Skeletal muscle tissue (tissue), 4 donors: Measurements from ENCODE around the gene C6orf118. TPM values are rescaled to one million over a fixed set of nuclear protein-coding genes. Genes with fewer than 3 reads are reported as not detected.
A peak's percentile ranks its signal among the peaks of the same experiment; 100 is the strongest.

Experiments used
- H3K27ac ChIP-seq: one replicate; pipeline ENCODE4 v1.7.0; 2013; ENCODE audit warnings: mild to moderate bottlenecking, low read depth, low read length, inconsistent platforms
- H3K27me3 ChIP-seq, 3 donors: one replicate each; pipeline ENCODE4 v1.7.0; 2013; ENCODE audit warnings: low read length in 3 of 3; ENCODE audit not compliant: control insufficient read depth in 3 of 3, insufficient read depth in 3 of 3
- H3K36me3 ChIP-seq, 3 donors: one replicate each; pipeline ENCODE4 v1.7.0; 2013; ENCODE audit warnings: low read length in 3 of 3; ENCODE audit not compliant: control insufficient read depth in 3 of 3, insufficient read depth in 3 of 3
- H3K4me1 ChIP-seq, 3 donors: one replicate each; pipeline ENCODE4 v1.7.0; 2013; ENCODE audit warnings: low read length in 3 of 3, mild to moderate bottlenecking in 3 of 3; ENCODE audit not compliant: control insufficient read depth in 3 of 3, insufficient read depth in 3 of 3
- H3K4me3 ChIP-seq, 3 donors: one replicate each; pipeline ENCODE4 v1.7.0; 2013; ENCODE audit warnings: low read length in 3 of 3
- H3K9ac ChIP-seq, 3 donors: one replicate each; pipeline ENCODE4 v1.7.0; 2013; ENCODE audit warnings: low read length in 3 of 3, mild to moderate bottlenecking in 3 of 3, moderate library complexity in 2 of 3, low read depth in 1 of 3
- H3K9me3 ChIP-seq, 3 donors: one replicate each; pipeline ENCODE4 v1.7.0; 2013; ENCODE audit warnings: low read length in 3 of 3; ENCODE audit not compliant: control insufficient read depth in 3 of 3
- total RNA-seq: library from RNA; depleted of rRNA; stranded (reverse); fragments of >200 nt; gene quantifications from one replicate; pipeline ENCODE4 v1.2.3, GENCODE V29; 2014
- donor health status: Osteomylitis.

Gene C6orf118
- not detected for total RNA-seq

- no peak within 1 kb of the TSS for H3K27ac ChIP-seq
Measured at GRCh38 chr6:165308926-165309731, at the start of gene C6orf118. TSS of gene C6orf118 (minus strand) at chr6:165309605. CDS start at chr6:165309586, 19 bp downstream.

GRCh38 chr6:165345700-165346099 lies 36.3 kb upstream of the C6orf118 start:
- Histone ChIP-seq H3K36me3 (no peaks in the 10 kb centered on the region), H3K27ac (no peak overlapping the region), H3K9ac (no peak overlapping the region), H3K9me3 (no peaks in the 10 kb centered on the region), H3K27me3 (no peaks in the 10 kb centered on the region), H3K4me1 (no peaks in the 10 kb centered on the region), H3K4me3 (no peak overlapping the region)

More at GRCh38 chr6:165308926-165309731, at the start of gene C6orf118:
- H3K4me1 ChIP-seq, result peaks cover 2 to 7% (median 5%) of the 10 kb centered on the region in 3 donors
- H3K9ac ChIP-seq, result peak within 1 kb of the TSS; percentile 38 to 40 (median 40)
- peaks cover 0 to 3% (median 0%) of the 10 kb centered on the region in 3 donors for H3K27me3 ChIP-seq
- H3K4me3 ChIP-seq, result peak within 1 kb of the TSS; percentile 59 to 72 (median 68)
- H3K9me3 ChIP-seq, result no peaks in the 10 kb centered on the region
- no peaks in the 10 kb centered on the region for H3K36me3 ChIP-seq

DNA sequence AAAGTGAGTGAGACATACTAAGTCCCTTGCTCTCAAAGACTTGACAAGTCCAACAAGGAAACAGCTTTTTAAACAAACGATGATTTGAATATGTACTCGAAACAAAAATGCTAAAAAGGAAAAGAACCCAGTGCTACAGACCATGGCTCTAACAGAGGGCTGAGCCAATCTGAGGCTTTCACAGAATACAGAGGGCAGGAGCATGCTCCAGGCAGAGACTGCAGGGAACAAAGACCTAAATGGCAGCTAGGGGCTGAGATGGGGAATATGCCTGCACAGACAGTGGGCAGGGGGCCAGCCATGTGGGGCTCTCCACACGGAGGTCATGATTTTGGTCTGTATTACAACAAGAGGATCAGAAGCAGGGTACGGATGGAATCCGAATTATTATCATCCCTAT lies 31.1 kb upstream of the C6orf118 start:
- H3K4me1 ChIP-seq, result no peaks in the 10 kb centered on the region
- no peak overlapping the region for H3K27ac ChIP-seq
- H3K4me3 ChIP-seq, result no peak overlapping the region
- no peaks in the 10 kb centered on the region for H3K9me3 ChIP-seq
- H3K27me3 ChIP-seq, result no peaks in the 10 kb centered on the region
- H3K9ac ChIP-seq, result no peak overlapping the region
- no peaks in the 10 kb centered on the region for H3K36me3 ChIP-seq

DNA sequence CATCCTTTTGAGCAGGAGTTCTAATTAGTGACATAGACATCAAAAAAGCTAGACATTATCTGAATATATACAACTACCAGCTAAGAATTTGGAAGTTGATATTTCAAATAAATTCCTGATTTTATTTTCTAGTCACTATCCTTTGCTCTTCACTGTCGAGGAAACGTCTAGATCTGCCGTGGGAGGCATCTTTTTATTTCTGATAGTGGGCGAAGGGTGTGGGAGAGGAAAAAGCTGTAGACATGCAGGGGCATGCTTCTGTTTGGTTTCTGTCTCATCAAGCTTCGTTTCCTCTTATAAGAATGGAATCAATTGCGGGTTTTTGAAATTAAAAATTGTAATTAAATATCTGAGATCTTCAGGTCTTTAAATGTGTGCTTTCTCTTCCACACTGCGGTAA lies 16.2 kb upstream of the C6orf118 start:
- peaks cover 2 to 7% (median 3%) of the 10 kb centered on the region in 3 donors for H3K9me3 ChIP-seq
- no peaks in the 10 kb centered on the region for H3K36me3 ChIP-seq
- no peaks in the 10 kb centered on the region for H3K27me3 ChIP-seq
- no peaks in the 10 kb centered on the region for H3K4me1 ChIP-seq
- no peak overlapping the region for H3K27ac ChIP-seq
- no peak overlapping the region for H3K4me3 ChIP-seq
- H3K9ac ChIP-seq, result no peak overlapping the region

DNA sequence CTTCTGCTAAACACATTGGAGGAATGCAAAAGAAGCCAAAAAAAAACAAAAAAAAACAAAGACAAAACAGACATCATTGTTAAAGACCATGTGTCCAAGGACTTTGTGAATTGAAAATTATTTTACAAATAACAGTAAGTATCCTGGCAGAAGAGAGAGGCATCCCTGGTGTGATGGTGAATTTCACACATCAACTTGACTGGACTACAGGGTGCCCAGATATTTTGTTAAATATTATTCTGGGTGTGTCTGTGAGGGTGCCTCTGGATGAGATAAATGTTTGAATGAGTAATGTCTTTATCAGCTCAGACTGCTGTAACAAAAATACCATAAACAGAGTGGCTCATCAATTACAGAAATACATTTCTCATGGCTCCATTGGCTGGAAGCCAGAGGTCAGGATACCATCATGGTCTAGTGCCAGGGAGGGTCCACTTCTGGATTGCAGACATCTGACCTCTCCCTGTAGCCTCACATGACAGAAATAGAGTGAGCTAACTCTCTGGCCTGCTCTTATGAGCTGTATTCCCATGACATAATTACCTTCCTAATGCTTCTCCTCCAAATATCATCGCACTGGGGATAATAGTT lies 12.2 kb upstream of the C6orf118 start:
- H3K36me3 ChIP-seq, result no peaks in the 10 kb centered on the region
- H3K9me3 ChIP-seq, result peaks cover 2 to 7% (median 3%) of the 10 kb centered on the region in 3 donors
- no peak overlapping the region for H3K4me3 ChIP-seq
- no peaks in the 10 kb centered on the region for H3K4me1 ChIP-seq
- no peak overlapping the region for H3K27ac ChIP-seq
- H3K27me3 ChIP-seq, result no peaks in the 10 kb centered on the region
- no peak overlapping the region for H3K9ac ChIP-seq

- Histone ChIP-seq H3K4me1 (no peaks in the 10 kb centered on the region), H3K36me3 (no peaks in the 10 kb centered on the region), H3K27me3 (no peaks in the 10 kb centered on the region), H3K27ac (no peak overlapping the region), H3K9ac (no peak overlapping the region), H3K9me3 (peaks cover 2 to 7% (median 3%) of the 10 kb centered on the region in 3 donors), H3K4me3 (no peak overlapping the region)
Measured at GRCh38 chr6:165321150-165321549, 11.7 kb upstream of the C6orf118 start.

DNA sequence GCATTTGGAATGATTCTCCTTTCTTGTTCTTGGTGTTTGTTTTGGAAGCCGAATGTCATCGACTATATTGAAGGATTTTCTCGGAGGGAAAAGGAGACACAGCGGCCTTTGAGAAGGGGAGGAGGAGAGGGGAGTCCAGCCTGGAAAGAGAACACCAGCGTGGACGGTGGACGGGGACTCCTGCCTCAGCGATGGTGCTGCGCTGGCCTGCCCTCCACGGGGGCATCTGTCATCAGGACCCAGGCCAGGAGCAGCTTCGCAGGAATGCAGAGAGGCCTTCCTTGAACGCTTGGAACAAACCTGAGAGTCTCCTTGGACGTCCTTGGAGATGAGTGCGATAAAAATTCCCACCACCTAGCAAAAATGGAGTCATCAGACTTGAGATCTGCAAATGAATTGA lies 8.3 kb upstream of the C6orf118 start:
- no peaks in the 10 kb centered on the region for H3K36me3 ChIP-seq
- H3K27me3 ChIP-seq, result no peaks in the 10 kb centered on the region
- no peak overlapping the region for H3K4me3 ChIP-seq
- no peaks in the 10 kb centered on the region for H3K4me1 ChIP-seq
- H3K9me3 ChIP-seq, result peaks cover 2 to 7% (median 3%) of the 10 kb centered on the region in 3 donors
- no peak overlapping the region for H3K9ac ChIP-seq
- no peak overlapping the region for H3K27ac ChIP-seq

DNA sequence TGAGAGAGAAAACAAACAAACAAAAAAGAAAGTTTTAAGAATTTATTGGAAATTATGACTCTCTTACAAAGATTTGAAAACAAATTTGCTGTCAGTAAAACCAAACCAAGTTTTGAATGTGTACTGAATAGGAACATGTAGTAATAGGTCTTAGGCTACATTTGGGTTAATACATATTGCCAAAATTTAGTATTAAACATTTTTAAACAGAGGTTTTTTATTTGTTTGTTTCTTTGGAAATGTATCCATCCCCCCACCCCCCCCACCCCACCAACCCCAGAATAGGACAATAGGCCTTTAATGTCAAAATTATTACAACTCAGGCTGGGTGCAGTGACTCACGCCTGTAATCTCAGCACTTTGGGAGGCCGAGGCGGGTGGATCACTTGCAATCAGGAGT lies 2.5 kb downstream of the C6orf118 start:
- Histone ChIP-seq H3K9ac (no peak overlapping the region), H3K36me3 (no peaks in the 10 kb centered on the region), H3K9me3 (no peaks in the 10 kb centered on the region), H3K4me3 (no peak overlapping the region), H3K4me1 (peaks cover 2 to 7% (median 5%) of the 10 kb centered on the region in 3 donors), H3K27ac (no peak overlapping the region), H3K27me3 (peaks cover 0 to 3% (median 0%) of the 10 kb centered on the region in 3 donors)

- H3K27me3 ChIP-seq, result no peaks in the 10 kb centered on the region
- H3K4me3 ChIP-seq, result no peak overlapping the region
- H3K36me3 ChIP-seq, result no peaks in the 10 kb centered on the region
- no peaks in the 10 kb centered on the region for H3K4me1 ChIP-seq
- H3K9ac ChIP-seq, result no peak overlapping the region
- H3K9me3 ChIP-seq, result no peaks in the 10 kb centered on the region
- no peak overlapping the region for H3K27ac ChIP-seq
Measured at GRCh38 chr6:165301372-165302246, 7.8 kb downstream of the C6orf118 start.
